22Rv1 (cell line): ENCODE data around the gene GSTO2.

Experiments used
- H3K27ac ChIP-seq: fragments of 450-650 bp; 2 replicates; pipeline ENCODE4 v1.5.1; 2017
- CTCF ChIP-seq: fragments of 450-650 bp; IDR thresholded peaks from 2 replicates; pipeline ENCODE4 v1.5.1; 2017; ENCODE audit warnings: mild to moderate bottlenecking
- ZFX ChIP-seq: fragments of 450-650 bp; IDR thresholded peaks from 2 replicates; pipeline ENCODE4 v1.6.1; 2017; ENCODE audit warnings: antibody characterized with exemption, borderline replicate concordance

GSTO2 gene

DNA sequence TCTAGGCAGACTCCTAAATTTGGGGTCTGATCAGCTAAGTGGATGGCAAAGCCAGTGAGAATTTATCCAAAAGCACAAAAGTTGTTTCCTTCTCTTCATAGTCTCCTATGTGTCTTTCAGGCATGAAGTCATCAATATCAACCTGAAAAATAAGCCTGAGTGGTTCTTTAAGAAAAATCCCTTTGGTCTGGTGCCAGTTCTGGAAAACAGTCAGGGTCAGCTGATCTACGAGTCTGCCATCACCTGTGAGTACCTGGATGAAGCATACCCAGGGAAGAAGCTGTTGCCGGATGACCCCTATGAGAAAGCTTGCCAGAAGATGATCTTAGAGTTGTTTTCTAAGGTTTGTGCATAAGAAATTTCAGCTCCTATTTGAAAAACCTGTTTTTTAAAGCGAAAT lies 9.5 kb upstream of the GSTO2 start:
- TF ChIP-seq ZFX (no peak), CTCF (no peak)
- H3K27ac ChIP-seq, result no peak overlapping the region

GRCh38 chr10:104259999-104260774 lies 8.8 kb upstream of the GSTO2 start:
- TF ChIP-seq CTCF, result no peak
- TF ChIP-seq ZFX, result no peak
- no peak overlapping the region for H3K27ac ChIP-seq

GRCh38 chr10:104260775-104261115 lies 8.2 kb upstream of the GSTO2 start:
- H3K27ac ChIP-seq, result no peak overlapping the region
- TF ChIP-seq CTCF (no peak), ZFX (no peak)

GRCh38 chr10:104262055-104262454 lies 6.9 kb upstream of the GSTO2 start:
- no peak overlapping the region for H3K27ac ChIP-seq
- no peak for TF ChIP-seq ZFX
- TF ChIP-seq CTCF, result no peak

DNA sequence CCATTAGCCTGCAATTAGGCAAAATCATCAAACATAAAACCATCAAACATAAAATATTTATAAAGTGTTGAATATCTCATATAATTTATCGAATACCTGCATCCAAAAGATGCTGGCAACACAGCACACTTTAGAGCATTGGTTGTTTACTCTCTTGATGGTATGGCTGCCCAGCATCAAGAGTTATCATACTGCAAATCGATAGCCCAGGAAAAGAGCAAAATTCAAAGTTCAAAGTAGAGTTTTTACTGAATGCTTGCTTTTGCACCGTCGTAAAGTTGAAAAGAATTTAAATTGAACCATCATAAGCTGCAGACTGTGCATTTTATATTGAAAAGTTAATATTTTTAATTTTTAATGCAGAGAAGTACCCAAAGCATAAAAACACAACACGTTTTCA lies 4.2 kb upstream of the GSTO2 start:
- no peak for TF ChIP-seq ZFX
- TF ChIP-seq CTCF, result no peak
- no peak overlapping the region for H3K27ac ChIP-seq

DNA sequence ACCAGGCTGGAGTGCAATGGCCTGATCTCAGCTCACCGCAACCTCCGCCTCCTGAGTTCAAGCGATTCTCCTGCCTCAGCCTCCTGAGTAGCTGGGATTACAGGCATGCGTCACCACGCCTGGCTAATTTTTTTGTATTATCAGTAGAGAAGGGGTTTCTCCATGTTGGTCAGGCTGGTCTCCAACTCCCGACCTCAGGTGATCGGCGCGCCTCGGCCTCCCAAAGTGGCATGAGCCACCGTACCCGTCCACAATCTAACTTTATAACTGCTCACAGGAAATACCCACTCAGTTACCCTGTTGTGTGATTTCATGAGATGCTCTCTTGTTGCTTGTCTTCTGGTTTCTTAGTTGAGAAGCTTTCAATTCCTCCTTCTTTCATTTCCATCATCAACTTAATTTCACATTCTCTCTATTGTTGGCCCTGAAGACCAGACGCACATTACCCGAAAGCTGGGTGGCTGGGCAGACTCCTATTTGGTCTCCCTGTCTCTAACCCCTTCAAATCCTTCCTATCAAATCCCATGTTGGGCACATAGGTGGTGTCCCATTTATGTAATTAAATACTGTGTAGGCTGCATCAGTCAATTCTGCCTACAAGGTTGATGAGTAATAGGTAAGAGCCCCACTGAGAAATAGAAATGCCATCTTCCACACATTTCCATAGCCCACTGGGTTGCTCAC lies 1.1 kb upstream of the GSTO2 start:
- TF ChIP-seq ZFX (no peak), CTCF (no peak)
- H3K27ac ChIP-seq, result peak overlapping the region; percentile 59

- H3K27ac ChIP-seq, result peak overlapping the region; percentile 59
- TF ChIP-seq CTCF (no peak), ZFX (no peak)
Observed at GRCh38 chr10:104268405-104268712, 625 bp upstream of the GSTO2 start.
